GM12874 (cell line): ENCODE results near the gene ALK.

Experiments
- TF ChIP-seq, protein P1 (sequence below): IDR thresholded peaks from 2 replicates; pipeline ENCODE4 v1.5.1; 2011; ENCODE audit warnings: low read depth, mild to moderate bottlenecking, control low read depth, low read length, moderate library complexity; ENCODE audit not compliant: insufficient read depth

The ALK gene

DNA sequence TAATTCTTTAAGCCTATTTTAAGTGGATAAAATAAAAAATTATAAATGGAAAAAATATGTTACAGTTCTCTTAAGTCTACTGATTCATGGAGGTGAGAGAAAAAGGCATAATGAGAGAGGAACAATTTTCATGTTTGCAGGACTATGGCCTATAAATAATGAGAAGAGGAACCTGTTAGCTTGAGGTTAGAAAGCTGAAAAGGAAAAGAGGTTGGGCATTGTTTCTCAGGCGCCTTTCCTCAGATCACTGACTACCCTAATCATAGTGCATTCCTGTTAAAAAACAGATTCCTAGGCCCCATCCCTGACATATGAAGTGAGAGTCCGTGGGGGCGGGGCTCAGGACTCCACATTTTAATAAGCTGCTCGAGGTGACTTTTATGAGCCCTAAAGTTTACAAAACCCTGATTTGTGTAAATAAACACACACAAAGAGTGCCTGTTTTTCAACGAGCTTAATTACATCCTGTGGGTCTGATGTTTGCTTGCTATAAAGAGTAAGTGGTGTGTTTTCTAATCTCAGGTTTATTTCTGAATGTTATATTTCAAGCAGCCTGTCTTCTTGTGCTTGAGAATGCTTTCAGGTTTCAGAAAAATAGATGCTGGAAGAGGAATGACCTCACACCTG, 470.7 kb downstream of the ALK start:
- TF ChIP-seq, protein P1, sequence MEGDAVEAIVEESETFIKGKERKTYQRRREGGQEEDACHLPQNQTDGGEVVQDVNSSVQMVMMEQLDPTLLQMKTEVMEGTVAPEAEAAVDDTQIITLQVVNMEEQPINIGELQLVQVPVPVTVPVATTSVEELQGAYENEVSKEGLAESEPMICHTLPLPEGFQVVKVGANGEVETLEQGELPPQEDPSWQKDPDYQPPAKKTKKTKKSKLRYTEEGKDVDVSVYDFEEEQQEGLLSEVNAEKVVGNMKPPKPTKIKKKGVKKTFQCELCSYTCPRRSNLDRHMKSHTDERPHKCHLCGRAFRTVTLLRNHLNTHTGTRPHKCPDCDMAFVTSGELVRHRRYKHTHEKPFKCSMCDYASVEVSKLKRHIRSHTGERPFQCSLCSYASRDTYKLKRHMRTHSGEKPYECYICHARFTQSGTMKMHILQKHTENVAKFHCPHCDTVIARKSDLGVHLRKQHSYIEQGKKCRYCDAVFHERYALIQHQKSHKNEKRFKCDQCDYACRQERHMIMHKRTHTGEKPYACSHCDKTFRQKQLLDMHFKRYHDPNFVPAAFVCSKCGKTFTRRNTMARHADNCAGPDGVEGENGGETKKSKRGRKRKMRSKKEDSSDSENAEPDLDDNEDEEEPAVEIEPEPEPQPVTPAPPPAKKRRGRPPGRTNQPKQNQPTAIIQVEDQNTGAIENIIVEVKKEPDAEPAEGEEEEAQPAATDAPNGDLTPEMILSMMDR = no peak

DNA sequence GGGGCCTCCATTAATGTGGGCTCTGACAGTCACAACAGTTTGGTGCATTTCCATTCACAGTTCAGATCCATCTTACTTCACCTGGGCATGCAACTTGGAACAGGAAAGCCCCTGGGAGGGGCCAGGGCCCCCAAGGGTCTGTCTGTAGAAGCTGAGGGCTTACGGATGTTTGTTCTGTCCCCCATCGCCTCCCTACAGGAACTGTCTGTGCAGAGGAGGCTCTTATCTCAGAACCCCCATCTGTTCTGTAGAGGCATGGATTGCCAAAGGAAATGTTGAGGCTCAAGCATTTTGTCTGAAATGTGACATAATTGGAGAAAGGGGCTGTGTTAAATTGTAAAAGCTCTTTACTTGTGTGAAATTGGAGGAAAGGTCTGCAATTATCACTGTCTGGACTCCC, 471.9 kb downstream of the ALK start:
- TF ChIP-seq, protein P1 = no peak

DNA sequence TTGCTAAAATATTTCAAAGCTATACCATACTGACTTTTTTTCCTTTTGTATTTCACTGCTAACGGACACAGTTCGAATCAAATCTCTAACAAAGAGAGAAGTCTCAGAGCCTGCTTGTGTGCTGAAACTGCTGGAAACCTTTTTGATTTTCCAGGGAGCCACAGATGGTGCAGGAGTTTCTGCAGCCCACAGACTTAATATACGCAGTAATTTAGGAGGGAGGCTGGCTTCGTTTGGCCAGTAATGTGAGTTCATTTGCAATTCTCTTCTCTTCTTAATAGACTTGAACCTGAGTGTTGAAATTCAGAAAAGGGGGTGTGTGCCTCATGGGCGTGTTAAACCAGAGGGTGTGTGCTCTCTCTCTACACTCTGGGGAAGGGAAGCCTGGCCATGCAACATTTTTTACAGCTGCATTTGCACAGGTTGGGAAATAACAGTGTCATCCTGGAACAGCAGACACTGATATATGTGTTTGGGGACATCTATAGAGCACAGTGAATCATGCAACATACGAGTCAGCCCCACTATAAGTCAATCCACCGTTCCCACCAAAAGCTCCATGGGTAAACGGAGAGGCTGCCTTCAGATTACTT, 473.2 kb downstream of the ALK start:
- TF ChIP-seq, protein P1 = no peak

DNA sequence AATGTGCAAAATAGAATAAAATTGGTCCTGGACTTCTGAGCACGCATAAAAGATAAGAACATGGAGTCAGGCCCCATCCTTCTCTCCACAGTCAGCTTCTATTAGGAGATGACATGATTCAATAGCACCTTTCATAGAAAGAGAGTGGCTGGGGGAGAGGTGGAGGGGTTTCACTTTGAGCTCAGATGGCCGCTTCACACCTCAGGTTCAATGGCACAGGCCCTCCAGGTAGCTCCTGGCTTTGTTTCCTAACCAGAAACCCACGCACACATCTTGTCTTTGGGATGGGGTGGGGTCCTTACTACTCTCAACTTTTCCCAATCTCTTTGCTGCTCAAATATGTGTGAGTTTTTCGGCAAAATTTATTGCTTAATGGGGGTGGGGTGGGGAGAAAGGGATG, 473.9 kb downstream of the ALK start:
- TF ChIP-seq, protein P1 = no peak

DNA sequence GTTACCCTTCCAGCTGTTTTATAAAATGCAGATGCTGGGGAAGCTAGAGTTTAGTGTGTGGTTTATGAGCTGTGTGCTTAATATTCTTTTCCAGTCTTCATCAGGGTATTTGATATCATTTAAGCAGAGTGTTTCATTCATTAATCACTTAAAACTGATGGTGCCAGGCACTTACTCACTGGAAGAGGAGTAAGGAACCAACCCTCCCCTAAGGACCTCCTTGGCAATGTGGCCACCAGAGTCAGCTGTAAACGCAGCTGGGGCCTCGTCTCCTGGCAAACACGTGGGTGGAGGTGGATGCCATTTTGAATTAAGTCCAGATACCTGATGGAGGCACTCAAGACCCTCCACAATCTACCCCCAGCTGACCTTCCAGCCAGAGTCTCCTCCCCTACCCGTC, 474.5 kb downstream of the ALK start:
- TF ChIP-seq, protein P1 = no peak

DNA sequence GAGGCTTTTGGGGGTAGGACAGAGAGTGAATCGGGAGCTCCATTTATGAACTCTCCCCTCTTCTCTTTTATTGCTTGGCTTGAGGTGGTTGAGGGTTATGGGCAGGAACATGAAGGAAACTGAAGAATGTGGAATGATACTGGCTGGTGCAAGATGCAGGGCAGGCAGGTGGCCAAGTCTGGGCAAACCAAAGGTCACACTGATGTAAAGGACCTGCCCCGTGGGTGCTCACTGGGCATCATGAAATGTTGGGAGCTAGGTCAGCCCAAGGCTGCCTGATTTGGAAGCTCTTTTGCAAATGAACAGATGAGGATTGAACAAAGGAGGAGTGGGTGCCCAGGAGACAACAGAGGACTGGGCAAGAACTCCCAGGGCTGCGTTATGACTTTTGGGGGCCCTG, 477.2 kb downstream of the ALK start:
- TF ChIP-seq, protein P1 = no peak

DNA sequence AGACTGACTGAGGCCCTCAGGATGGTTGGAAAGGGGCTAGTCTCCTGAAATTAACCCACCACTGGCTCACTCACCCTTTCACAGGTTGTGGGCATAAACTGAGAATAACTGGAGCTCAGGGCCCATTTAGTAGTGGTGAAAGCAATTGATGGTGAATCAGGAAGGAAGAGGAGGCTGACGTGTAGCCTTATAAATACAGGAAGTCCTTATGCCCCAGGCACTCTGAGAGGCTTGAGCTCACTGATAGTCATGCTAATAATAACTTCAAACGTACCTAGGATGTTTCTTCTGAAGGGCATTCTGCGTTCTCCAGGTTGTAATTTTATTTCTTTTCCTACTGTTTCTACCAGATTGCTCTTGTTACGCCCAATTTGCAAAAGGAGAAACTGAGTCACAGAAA, 477.8 kb downstream of the ALK start:
- TF ChIP-seq, protein P1 = no peak
